HCT116 (cell line): ENCODE results near the gene GNLY. TPM values are rescaled to one million over a fixed set of nuclear protein-coding genes. Genes with fewer than 3 reads are reported as not detected.

ENCODE experiments used
- ATAC-seq: fragments of 200-7000 bp; cut with Tn5 transposase; 2 replicates; pipeline ENCODE4 v1.9.1; 2020; ENCODE audit warnings: mild to moderate bottlenecking, moderate library complexity
- BruUV-seq: library from RNA; stranded (reverse); fragments of 400-500 nt; replicated peaks from 2 replicates; lab custom pipeline; 2021; lab: Mats Ljungman, UMichigan
- CTCF ChIA-PET: fragments of 300-600 bp; sonication (Branson Sonifier 250); formaldehyde crosslinking; loops from one replicate; lab custom pipeline; 2021; ENCODE audit warnings: antibody characterized with exemption; lab: Charles Lee
- POLR2A ChIA-PET: fragments of 300-600, 350-600 bp; sonication (Branson Sonifier 250); formaldehyde crosslinking; loops from one replicate; lab custom pipeline; 2021; ENCODE audit warnings: antibody characterized with exemption; lab: Charles Lee
- RAD21 ChIA-PET, 2 experiments: fragments of 300-600 bp; sonication (Branson Sonifier 250); formaldehyde crosslinking; loops; one replicate each; lab custom pipeline; 2023; ENCODE audit warnings: low total read pairs in 2 of 2; ENCODE audit not compliant: uncharacterized antibody in 2 of 2, unreplicated experiment in 2 of 2, low non-redundant PET in 1 of 2; lab: Charles Lee
- DNase-seq: peaks from one replicate; pipeline ENCODE4 v3.0.0-alpha.2; 2010; ENCODE audit warnings: low read depth, low spot score
- H2AFZ ChIP-seq: fragments of 200-600 bp; shearing (Covaris generic), sonication (generic); 2 replicates; pipeline ENCODE4 v1.6.1; 2017; ENCODE audit warnings: low read depth, mixed run types, mixed read lengths, antibody characterized with exemption, low read length; ENCODE audit not compliant: poor library complexity, severe bottlenecking
- H3K27ac ChIP-seq: 2 replicates; pipeline ENCODE4 v1.5.1; 2012; ENCODE audit warnings: low read depth, low read length
- H3K27me3 ChIP-seq: fragments of 200-600 bp; sonication (generic); 2 replicates; pipeline ENCODE4 v1.6.1; 2016; ENCODE audit warnings: mixed run types, low read length, mixed read lengths; ENCODE audit not compliant: insufficient read depth
- H3K36me3 ChIP-seq, 2 experiments: fragments of 200-500 bp in 1 of 2; fragments of 200-600 bp in 1 of 2; sonication (Bioruptor generic) in 1 of 2; sonication (generic) in 1 of 2; 2 replicates each; pipeline versions ENCODE4 v1.5.1 to v1.6.1; 2014 to 2016; ENCODE audit warnings: low read length in 2 of 2, inconsistent platforms in 1 of 2, mixed read lengths in 1 of 2, mixed run types in 1 of 2; ENCODE audit not compliant: insufficient read depth in 2 of 2, control insufficient read depth in 1 of 2
- H3K4me1 ChIP-seq, 2 experiments: fragments of 200-600 bp in 1 of 2; sonication (generic) in 1 of 2; 2 replicates each; pipeline versions ENCODE4 v1.5.1 to v1.6.1; 2012 to 2017; ENCODE audit warnings: low read length in 2 of 2, inconsistent platforms in 1 of 2, mild to moderate bottlenecking in 1 of 2, mixed read lengths in 1 of 2, mixed run types in 1 of 2, moderate library complexity in 1 of 2; ENCODE audit not compliant: insufficient read depth in 2 of 2, control insufficient read depth in 1 of 2
- H3K4me2 ChIP-seq: fragments of 200-600 bp; sonication (generic); 2 replicates; pipeline ENCODE4 v1.6.1; 2017; ENCODE audit warnings: mixed run types, low read length, mixed read lengths
- H3K4me3 ChIP-seq, 2 experiments: fragments of 200-600 bp in 1 of 2; sonication (generic) in 1 of 2; replicated peaks in 1 of 2; 2 replicates each; pipeline ENCODE4 v1.5.1; 2011 to 2016; ENCODE audit warnings: low read length in 2 of 2, control low read depth in 1 of 2, low read depth in 1 of 2, mild to moderate bottlenecking in 1 of 2, mixed read lengths in 1 of 2, mixed run types in 1 of 2
- H3K79me2 ChIP-seq: fragments of 200-600 bp; sonication (generic); 2 replicates; pipeline ENCODE4 v1.6.1; 2017; ENCODE audit warnings: mild to moderate bottlenecking, mixed run types, low read length, moderate library complexity, mixed read lengths; ENCODE audit not compliant: insufficient read depth
- H3K9ac ChIP-seq: fragments of 200-600 bp; sonication (generic); 2 replicates; pipeline ENCODE4 v1.6.1; 2016; ENCODE audit warnings: low read length, mixed read lengths
- H3K9me2 ChIP-seq: fragments of 200-600 bp; sonication (generic), shearing (Covaris generic); 2 replicates; pipeline ENCODE4 v1.6.1; 2017; ENCODE audit warnings: mixed run types, mild to moderate bottlenecking, moderate library complexity; ENCODE audit not compliant: insufficient read depth
- H3K9me3 ChIP-seq, 2 experiments: fragments of 200-500 bp in 1 of 2; fragments of 200-600 bp in 1 of 2; sonication (Bioruptor generic) in 1 of 2; sonication (generic) in 1 of 2; 2 replicates each; pipeline ENCODE4 v1.6.1; 2014 to 2017; ENCODE audit warnings: low read length in 2 of 2, mixed read lengths in 2 of 2, inconsistent platforms in 1 of 2, low read depth in 1 of 2, mild to moderate bottlenecking in 1 of 2, mixed run types in 1 of 2, moderate library complexity in 1 of 2; ENCODE audit not compliant: control insufficient read depth in 1 of 2, insufficient read depth in 1 of 2
- H4K20me1 ChIP-seq: fragments of 200-600 bp; sonication (generic), shearing (Covaris generic); 2 replicates; pipeline ENCODE4 v1.6.1; 2017; ENCODE audit warnings: mixed run types, mild to moderate bottlenecking, moderate library complexity; ENCODE audit not compliant: insufficient read depth
- CEBPB ChIP-seq: IDR thresholded peaks from 2 replicates; pipeline ENCODE4 v1.6.1; 2012; ENCODE audit warnings: low read depth
- FOSL1 ChIP-seq: IDR thresholded peaks from 2 replicates; pipeline ENCODE4 v1.6.1; 2012; ENCODE audit warnings: low read depth
- ZFX ChIP-seq: fragments of 450-650 bp; IDR thresholded peaks from 2 replicates; pipeline ENCODE4 v1.6.1; 2017
- intact Hi-C: fragments of 100-400 bp; cut with micrococcal nuclease; formaldehyde crosslinking; loops from 2 replicates; pipeline ENCODE4 v1.10.0; 2022
- total RNA-seq: library from RNA; stranded (reverse); gene quantifications from one replicate; pipeline ENCODE4 v1.2.1, GENCODE V29; 2021; ENCODE audit not compliant: unreplicated experiment
- TF ChIP-seq, protein P1 (sequence below): IDR thresholded peaks from 2 replicates; pipeline ENCODE4 v1.6.1; 2011; ENCODE audit warnings: mild to moderate bottlenecking, low read length, moderate library complexity; ENCODE audit not compliant: insufficient replicate concordance; ENCODE audit errors: extremely low read depth
- TF ChIP-seq, protein P2 (sequence below): IDR thresholded peaks from 2 replicates; pipeline ENCODE4 v1.6.1; 2012; ENCODE audit warnings: low read depth

The GNLY gene
- total RNA-seq, 1 experiment from 2014 or later = 0.74 TPM

DNA sequence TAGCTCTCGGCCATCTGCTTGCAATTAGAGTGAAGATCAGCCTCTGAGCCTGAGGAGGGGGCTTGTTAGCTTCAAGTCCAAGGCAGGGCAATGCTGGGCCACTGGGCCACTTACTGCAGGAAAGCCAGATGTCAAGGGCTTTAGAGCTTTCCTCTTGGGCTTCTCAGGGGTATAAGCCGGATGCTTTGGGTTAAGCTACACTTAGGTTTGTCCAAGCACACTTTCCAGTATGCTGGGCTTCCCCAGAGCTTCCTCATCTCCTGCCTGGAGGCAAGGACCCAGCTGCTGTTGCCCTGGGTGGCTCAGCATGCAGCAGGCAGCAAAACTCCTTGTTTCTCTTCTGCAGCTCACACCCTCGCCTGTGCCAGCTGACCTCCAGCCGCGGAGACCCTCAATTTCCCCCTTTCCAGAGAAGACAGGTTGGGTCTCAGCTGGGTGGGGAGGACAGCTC lies 30.6 kb downstream of the GNLY start (continued):
- TF ChIP-seq, protein P1, sequence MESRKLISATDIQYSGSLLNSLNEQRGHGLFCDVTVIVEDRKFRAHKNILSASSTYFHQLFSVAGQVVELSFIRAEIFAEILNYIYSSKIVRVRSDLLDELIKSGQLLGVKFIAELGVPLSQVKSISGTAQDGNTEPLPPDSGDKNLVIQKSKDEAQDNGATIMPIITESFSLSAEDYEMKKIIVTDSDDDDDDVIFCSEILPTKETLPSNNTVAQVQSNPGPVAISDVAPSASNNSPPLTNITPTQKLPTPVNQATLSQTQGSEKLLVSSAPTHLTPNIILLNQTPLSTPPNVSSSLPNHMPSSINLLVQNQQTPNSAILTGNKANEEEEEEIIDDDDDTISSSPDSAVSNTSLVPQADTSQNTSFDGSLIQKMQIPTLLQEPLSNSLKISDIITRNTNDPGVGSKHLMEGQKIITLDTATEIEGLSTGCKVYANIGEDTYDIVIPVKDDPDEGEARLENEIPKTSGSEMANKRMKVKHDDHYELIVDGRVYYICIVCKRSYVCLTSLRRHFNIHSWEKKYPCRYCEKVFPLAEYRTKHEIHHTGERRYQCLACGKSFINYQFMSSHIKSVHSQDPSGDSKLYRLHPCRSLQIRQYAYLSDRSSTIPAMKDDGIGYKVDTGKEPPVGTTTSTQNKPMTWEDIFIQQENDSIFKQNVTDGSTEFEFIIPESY = no peak
- TF ChIP-seq, protein P2, sequence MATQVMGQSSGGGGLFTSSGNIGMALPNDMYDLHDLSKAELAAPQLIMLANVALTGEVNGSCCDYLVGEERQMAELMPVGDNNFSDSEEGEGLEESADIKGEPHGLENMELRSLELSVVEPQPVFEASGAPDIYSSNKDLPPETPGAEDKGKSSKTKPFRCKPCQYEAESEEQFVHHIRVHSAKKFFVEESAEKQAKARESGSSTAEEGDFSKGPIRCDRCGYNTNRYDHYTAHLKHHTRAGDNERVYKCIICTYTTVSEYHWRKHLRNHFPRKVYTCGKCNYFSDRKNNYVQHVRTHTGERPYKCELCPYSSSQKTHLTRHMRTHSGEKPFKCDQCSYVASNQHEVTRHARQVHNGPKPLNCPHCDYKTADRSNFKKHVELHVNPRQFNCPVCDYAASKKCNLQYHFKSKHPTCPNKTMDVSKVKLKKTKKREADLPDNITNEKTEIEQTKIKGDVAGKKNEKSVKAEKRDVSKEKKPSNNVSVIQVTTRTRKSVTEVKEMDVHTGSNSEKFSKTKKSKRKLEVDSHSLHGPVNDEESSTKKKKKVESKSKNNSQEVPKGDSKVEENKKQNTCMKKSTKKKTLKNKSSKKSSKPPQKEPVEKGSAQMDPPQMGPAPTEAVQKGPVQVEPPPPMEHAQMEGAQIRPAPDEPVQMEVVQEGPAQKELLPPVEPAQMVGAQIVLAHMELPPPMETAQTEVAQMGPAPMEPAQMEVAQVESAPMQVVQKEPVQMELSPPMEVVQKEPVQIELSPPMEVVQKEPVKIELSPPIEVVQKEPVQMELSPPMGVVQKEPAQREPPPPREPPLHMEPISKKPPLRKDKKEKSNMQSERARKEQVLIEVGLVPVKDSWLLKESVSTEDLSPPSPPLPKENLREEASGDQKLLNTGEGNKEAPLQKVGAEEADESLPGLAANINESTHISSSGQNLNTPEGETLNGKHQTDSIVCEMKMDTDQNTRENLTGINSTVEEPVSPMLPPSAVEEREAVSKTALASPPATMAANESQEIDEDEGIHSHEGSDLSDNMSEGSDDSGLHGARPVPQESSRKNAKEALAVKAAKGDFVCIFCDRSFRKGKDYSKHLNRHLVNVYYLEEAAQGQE = no peak
- no peak for TF ChIP-seq FOSL1

DNA sequence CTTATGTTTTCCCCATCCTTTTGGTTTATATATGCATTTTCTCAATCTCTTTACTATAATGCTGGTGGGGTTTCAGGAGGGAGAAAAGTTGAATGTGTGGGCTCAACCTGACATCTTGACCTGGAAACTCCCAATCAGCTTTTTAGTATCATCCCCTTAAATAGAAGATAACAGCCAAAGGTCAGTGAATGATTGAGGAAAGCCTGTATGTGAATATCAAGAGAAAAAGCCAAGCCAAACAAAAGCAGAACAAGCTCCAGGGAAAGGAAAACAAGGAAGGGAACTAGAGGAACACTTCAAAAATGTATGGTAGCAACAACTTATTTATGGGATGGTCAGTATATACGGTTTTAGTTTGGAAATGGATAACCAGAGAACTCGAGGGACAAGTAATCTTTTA lies 31.3 kb downstream of the GNLY start:
- DNase-seq = no peak
- H3K79me2 ChIP-seq = no peaks in the 10 kb centered on the region
- H3K4me3 ChIP-seq = no peak overlapping the region
- BruUV-seq = no TSS peak
- intact Hi-C loops = loop anchor here (5.0 to 10.0 kb wide), 2 partner anchors 88 to 359 kb away; no protein-coding TSS in a partner anchor
- H3K36me3 ChIP-seq = no peaks in the 10 kb centered on the region
- RAD21 ChIA-PET = no interaction called here
- H3K4me1 ChIP-seq = peaks cover 2 to 8% of the 10 kb centered on the region in 2 experiments; a peak in 2 of 4 replicates
- H3K9ac ChIP-seq = no peak overlapping the region
- 0 out of 2 replicates have a peak, but pooled peaks cover 3% of the 10 kb centered on the region for H3K27me3 ChIP-seq
- CTCF ChIA-PET = interaction anchor here (0.7 to 1.6 kb wide), 3 partner anchors 87 to 101 kb away, joined by 3 to 7 read pairs (median 3); no protein-coding TSS in a partner anchor
- POLR2A ChIA-PET = no interaction called here
- no peak for TF ChIP-seq CEBPB
- no peak for TF ChIP-seq ZFX
- ATAC-seq = no peak
- H3K4me2 ChIP-seq = no peak overlapping the region
- no peaks in the 10 kb centered on the region for H4K20me1 ChIP-seq
- no peaks in the 10 kb centered on the region for H3K9me2 ChIP-seq
- H3K27ac ChIP-seq = no peak overlapping the region
- H3K9me3 ChIP-seq = no peaks in the 10 kb centered on the region
- H2AFZ ChIP-seq = no peak overlapping the region
